ENCODE results near the gene RAB4A.

Gene RAB4A, protein sequence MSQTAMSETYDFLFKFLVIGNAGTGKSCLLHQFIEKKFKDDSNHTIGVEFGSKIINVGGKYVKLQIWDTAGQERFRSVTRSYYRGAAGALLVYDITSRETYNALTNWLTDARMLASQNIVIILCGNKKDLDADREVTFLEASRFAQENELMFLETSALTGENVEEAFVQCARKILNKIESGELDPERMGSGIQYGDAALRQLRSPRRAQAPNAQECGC

DNA sequence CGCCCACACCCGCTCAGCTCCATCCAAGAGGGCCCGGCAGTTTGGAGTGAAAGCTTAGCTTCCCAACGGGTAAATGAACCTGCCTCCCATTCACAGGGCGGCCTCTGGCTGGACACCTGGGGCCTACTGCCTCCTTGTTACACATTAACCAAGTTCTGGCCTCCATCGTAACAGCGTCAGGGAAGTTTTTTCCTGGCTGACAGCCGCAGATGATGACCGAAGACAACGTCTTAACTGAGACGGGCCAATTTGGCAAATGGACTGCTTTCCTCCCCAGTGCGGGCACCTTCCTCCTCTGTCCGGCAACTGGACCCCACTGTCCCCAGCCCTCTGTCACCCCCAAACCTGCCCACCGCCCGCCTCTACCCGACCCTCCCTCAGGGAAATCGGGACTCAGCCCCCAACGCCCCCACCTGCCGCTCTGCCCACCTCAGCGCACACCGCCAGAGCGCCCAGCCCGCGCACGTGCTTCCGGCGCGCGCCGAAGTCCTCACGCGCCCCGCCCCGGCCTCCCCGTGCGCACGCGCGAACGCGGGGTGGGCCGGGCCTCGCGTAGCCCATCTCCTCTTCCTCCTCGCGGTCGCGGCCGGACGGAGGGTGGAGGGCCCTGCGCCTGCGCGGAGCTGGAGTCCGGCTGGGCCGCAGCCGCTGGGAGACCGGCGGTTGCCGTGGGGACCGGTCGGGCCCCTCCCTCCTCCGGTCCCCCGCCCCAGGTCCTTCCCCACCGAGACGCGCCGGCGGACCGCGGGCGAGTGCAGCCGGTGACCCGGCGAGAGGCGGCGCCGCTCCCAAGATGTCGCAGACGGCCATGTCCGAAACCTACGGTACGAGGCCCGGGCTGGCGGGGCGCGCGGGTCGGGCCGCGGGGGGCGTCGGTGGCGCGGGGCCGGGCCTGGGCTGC is at the start of gene RAB4A:
RAB4A (plus strand) TSS at position 565 of the 901 bp plus-strand sequence; CDS start at position 794, 229 bp downstream.
- peak; percentile 86 for DNase-seq

DNA sequence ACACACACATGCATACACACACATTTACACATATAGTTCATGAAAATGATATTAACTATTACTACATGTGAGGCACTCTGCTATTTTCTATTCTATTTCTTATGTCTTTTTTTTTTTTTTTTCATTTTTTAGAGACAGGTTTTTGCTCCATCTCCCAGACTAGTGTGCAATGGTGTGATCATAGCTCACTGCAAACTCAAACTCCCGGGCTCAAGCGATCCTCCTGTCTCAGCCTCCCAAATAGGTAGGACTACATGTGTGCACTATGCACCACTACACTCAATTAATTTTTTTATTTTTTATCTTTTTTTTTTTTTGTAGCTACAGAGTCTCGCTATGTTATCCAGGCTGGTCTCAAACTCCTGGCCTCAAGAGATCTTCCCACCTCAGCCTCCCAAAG is 48.8 kb upstream of the RAB4A start:
- no peak for DNase-seq

DNA sequence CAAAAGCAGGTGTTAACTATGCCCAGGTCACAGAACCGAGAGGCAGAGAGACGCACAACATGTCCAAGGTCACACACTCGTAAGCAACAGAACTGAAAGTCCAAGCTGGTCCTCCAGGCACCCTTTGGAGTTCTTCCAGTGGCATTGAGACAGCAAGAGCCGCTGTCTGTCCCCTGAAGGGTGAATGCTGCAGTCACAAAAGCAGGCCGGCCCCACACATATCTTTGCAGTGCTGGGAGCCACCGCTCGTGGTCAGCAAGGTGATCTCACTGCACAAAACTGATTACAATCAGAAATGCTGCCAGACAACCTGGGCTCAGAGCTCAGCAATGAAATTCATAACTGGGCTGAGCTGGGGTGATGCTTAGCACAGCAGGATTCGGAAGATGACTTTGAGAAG is 47.4 kb upstream of the RAB4A start:
- DNase-seq, result no peak

DNA sequence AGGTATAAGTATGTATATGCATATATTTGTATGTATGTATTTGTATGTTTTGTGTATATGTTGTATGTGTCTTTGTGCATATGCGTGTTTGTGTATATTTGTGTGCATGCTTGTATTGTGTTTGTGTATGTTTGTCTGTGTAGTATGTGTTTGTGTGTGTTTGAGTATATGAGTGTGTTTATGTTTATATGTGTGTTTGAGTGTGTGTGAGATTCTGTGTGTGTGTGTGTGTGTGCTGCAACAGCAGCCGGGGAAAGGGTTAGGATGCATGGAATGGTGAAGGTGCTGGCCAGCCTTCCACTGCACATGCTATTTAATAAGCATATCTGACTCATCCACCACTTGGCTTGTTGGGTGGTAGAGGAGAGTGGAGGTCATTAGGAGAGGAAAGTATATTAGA is 46.6 kb upstream of the RAB4A start:
- DNase-seq, result no peak

DNA sequence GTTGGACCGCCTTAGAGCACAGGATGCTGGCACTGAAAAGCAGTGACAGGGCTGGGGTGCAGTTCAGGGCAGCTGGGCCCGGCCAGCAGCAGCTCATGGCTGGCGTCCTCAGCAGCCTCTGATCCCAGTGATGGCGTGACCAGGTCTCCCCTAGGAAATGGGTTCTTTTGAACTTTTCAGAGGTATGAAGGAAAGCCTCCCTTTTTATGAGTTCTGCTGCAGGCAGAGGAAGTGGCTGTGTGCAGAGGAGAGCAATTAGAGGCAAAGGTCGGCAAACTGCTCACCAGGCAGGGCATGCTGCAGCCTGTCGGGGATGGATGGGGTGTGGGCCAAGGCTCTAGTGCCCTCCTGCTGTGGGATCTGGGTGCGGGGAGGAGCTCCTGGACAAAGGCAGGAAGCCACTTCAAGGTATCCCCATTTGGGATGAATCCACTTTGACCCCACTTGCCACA is 45.6 kb upstream of the RAB4A start:
- DNase-seq, result no peak

GRCh38 chr1:229226796-229227195 is 44.1 kb upstream of the RAB4A start:
- DNase-seq, result no peak

- peak; percentile 53 for DNase-seq
Observed at GRCh38 chr1:229227298-229227919, 43.5 kb upstream of the RAB4A start.

DNA sequence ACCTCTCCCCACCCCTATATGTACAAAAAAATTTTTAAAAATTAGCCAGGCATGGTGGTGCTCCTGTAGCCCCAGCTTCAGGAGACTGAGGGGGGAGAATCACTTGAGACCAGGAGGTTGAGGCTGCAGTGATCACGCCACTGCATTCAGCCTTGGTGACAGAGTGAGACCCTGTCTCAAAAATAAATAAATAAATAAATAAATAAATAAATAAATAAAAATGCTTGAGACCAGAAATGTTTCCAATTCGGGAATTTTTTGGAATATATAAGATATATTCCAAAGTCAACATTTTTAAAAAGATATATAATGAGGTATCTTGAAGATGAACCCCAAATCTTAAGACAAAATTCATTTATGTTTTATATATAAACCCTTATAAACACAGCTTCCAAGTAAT is 42.4 kb upstream of the RAB4A start:
- DNase-seq, result no peak

DNA sequence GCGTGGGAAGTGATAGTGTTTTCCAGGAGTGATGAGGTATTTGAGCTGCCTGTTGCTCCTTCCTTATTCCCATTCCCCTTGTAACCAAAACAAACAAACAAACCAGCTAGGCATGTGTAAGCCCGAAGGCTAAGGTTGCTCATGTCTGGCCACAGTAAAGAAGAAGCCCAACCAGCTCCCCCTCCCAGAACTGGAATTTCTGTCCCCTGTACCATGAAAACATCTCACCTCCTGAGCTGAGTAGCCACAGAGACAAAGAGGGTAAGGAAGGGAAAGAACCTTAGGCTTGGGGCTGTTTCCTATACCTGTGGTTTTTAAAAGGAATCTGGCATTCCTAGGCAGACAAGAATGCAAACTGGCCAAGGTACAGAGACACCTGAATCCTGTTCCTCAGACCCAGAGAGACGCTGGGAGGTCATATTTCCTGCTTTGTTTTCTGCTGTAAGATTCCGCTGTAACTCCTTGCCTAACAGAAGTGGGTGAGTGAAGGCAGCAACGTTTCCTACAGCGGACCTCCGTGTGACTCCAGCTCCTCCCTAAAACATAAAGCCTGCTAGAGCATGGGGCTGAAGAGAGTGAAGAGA is 41.7 kb upstream of the RAB4A start:
- DNase-seq, result no peak

- DNase-seq, result no peak
Observed at GRCh38 chr1:229229721-229230139, 41.2 kb upstream of the RAB4A start.

- DNase-seq, result no peak
Observed at GRCh38 chr1:229230140-229230892, 40.6 kb upstream of the RAB4A start.

GRCh38 chr1:229230893-229231753 is 39.8 kb upstream of the RAB4A start:
- DNase-seq, result no peak

- no peak for DNase-seq
Observed at GRCh38 chr1:229231754-229232119, 39.2 kb upstream of the RAB4A start.

DNA sequence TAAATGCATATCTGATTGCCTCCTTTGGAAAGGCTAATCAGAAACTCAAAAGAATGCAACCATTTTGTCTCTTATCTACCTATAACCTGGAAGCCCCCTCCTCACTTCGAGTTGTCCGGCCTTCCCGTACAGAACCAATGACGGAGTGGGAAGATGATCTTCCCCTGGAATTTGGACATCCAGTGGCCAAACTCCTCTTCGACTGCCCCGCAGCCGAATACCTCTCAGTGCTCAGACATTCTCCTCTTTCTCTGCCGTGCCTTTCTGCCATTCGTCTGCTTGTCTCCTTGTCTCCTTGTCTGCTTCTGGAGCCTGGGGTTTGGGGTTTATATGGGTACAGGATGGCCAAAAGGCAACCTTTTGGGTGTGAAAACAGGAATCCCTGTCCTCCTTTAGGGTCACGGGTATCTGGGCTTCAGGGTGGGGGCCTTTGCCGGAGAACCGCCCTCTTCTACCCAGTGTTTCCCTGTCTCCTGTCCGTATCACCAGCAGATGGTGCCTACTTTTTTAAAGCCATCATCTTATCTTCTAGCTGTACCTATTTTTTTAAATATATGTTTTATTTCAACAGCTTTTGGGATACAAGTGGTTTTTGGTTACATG is 35.9 kb upstream of the RAB4A start:
- no peak for DNase-seq

- DNase-seq, result no peak
Observed at GRCh38 chr1:229237320-229237719, 33.6 kb upstream of the RAB4A start.

DNA sequence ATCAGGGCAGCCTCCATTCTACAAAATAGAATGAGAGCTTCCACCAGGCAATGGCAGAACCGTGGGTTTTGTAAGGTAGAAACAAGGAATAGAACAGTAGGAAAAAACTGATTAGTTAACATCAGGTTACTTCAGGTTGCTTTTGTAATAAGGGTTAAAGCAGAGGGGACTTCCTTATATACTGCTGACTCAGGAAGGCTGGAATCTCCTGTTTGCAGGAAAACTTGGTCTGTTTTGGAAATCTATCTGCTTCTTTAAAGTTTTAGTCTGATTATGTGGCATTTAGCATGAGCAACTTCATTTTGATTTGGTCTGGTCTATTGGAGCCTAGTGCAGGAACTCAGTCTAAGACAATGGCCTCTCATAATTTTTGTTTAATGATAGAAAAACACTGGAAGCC is 32.7 kb upstream of the RAB4A start:
- no peak for DNase-seq

DNA sequence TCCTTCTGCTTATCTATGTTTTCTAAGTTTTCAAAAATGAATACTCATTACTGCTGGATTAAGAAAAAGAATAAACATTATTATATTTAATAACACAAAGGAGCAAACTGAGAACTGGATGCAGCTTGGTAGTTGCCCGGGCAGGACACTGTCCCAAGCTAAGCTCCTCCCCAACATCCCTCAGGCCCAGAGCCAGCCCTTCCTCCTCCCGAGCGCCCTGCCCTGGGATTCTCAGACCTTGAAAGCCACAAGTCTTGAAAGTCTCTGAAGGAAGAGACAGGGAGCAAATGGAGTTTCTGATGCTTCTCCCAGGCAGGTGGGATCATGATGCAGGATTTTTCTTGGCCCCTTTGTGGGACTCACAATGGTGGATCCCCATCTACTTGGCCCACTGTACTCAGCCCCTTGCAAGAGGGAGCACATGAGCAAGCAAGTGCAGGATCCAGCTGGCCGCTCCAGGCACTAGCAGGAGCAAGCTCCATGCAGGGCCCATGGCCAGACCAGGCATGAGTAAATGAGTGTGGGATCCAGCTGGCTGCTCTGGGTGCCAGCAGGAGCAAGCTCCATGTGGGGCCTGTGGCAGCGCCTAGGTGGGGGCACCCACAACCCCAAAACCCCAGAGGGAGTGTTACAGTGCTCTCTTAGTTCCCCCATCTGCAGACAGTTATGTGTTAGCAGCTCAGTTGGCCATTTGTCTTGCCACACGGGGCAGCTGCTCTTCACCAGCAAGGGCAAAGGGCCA is 32.1 kb upstream of the RAB4A start:
- DNase-seq, result no peak

DNA sequence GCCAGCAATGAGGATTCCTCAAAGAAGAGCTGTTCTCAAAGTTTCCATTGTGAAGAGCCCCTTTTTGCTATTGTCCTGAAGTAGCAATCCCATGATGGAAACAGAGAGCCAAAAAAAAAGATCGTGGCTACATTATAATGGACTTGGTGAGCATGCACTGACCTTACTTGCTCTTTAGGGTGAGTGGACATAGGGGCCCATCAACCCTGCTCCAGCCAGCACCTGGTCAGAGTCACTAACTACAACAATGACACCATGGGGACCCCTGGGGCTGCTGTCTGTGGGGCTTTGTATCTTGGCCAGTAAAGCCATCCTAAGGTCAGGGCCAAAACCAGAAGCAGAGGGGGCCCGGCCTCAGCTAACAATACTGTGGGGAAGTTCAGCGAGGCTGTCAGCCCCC is 30.4 kb upstream of the RAB4A start:
- DNase-seq, result no peak

DNA sequence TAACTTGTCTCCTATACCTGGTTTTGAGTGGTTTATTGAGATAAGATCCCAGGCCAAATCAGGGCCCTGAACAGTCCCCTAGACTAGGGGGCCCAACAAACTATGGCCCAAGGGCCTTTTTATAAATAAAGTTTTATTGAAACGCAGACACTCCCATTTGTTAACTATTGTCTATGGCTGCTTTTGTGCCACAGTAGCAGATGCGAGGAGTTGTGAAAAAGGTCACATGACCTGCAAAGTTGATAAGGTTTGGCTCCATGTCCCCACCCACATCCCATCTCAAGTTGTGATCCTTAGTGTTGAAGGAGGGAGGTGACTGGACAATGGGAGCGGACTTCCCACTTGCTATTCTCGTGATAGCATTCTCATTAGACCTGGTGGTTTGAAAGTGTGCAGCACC is 29.5 kb upstream of the RAB4A start:
- DNase-seq, result no peak

- no peak for DNase-seq
Observed at GRCh38 chr1:229243638-229244037, 27.3 kb upstream of the RAB4A start.

DNA sequence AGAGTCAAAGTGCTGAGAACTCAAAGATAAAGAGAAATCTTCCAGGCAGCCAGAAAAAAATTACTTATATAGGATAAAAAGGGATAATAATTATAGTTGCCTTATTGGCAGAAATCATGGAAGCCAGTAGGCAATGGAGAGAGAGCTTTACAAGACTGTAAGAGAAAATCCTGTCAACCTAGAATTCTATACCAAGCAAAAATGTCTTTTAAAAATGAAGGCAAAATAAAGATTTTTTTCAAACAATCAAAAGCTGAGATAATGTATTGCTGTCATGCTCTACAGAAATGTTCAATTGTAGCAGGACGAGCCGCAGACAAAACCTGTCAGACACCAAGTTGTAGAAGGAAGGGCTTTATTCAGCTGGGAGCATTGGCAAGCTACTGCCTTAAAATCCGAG is 26.8 kb upstream of the RAB4A start:
- no peak for DNase-seq
